Uterus (tissue), 2 donors: ENCODE measurements around the gene CACNA2D4.

ENCODE experiments used
- CTCF ChIP-seq, 4 experiments: fragments of 200-600 bp in 2 of 4; fragments of 450-650 bp in 2 of 4; sonication (generic) in 2 of 4; IDR thresholded peaks; one replicate each; pipeline ENCODE4 v1.5.1; 2016 to 2019; ENCODE audit warnings: antibody characterized with exemption in 4 of 4, mild to moderate bottlenecking in 2 of 4, moderate library complexity in 1 of 4
- POLR2A ChIP-seq, 2 donors: fragments of 450-650 bp; IDR thresholded peaks; one replicate each; pipeline ENCODE4 v1.6.1; 2016; ENCODE audit warnings: antibody characterized with exemption in 2 of 2, mild to moderate bottlenecking in 1 of 2, moderate library complexity in 1 of 2

GRCh38 chr12:1919284-1919683, 832 bp upstream of the CACNA2D4 start:
- TF ChIP-seq CTCF (IDR thresholded peaks at IDR 0.05), result no peak
- no peak for TF ChIP-seq POLR2A (IDR thresholded peaks at IDR 0.05)
